Sigmoid colon (tissue), 7 donors: ENCODE measurements around the gene UBE3B. TPM values are rescaled to one million over a fixed set of nuclear protein-coding genes. Genes with fewer than 3 reads are reported as not detected.
A peak's percentile ranks its signal among the peaks of the same experiment; 100 is the strongest.

Experiments used
- DNase-seq: peaks from one replicate; pipeline ENCODE4 v3.0.0-alpha.2; 2019
- H3K27ac ChIP-seq, 4 donors: fragments of 200-600 bp; sonication (generic); one replicate each; pipeline ENCODE4 v1.5.1; 2016 to 2019; ENCODE audit warnings: mild to moderate bottlenecking in 1 of 4
- H3K27me3 ChIP-seq, 3 donors: fragments of 200-600 bp; sonication (generic); one replicate each; pipeline ENCODE4 v1.5.1; 2019; ENCODE audit warnings: mild to moderate bottlenecking in 1 of 3
- H3K36me3 ChIP-seq, 4 donors: fragments of 200-600 bp; sonication (generic); one replicate each; pipeline ENCODE4 v1.5.1; 2016 to 2019
- H3K4me1 ChIP-seq, 4 donors: fragments of 200-600 bp; sonication (generic); one replicate each; pipeline ENCODE4 v1.5.1; 2017 to 2019
- H3K4me3 ChIP-seq, 4 donors: fragments of 200-600 bp; sonication (generic); one replicate each; pipeline ENCODE4 v1.5.1; 2017 to 2019; ENCODE audit warnings: mild to moderate bottlenecking in 2 of 4, moderate library complexity in 1 of 4
- H3K9me3 ChIP-seq, 4 donors: fragments of 200-600 bp in 3 of 4; sonication (generic) in 3 of 4; one replicate each; pipeline versions ENCODE4 v1.5.1 to v1.6.1; 2013 to 2019
- CTCF ChIP-seq, 4 experiments: fragments of 450-650 bp in 3 of 4; fragments of 200-600 bp in 1 of 4; IDR thresholded peaks; one replicate each; pipeline ENCODE4 v1.5.1; 2016 to 2019; ENCODE audit warnings: antibody characterized with exemption in 4 of 4, mild to moderate bottlenecking in 3 of 4, moderate library complexity in 2 of 4
- EP300 ChIP-seq, 4 donors: sonication (generic); formaldehyde crosslinking; IDR thresholded peaks; one replicate each; pipeline ENCODE4 v1.6.1; 2017; ENCODE audit warnings: antibody characterized with exemption in 4 of 4
- POLR2A ChIP-seq, 2 donors: fragments of 450-650 bp; IDR thresholded peaks; one replicate each; pipeline ENCODE4 v1.6.1; 2016; ENCODE audit warnings: antibody characterized with exemption in 2 of 2, mild to moderate bottlenecking in 2 of 2, moderate library complexity in 2 of 2
- POLR2AphosphoS5 ChIP-seq, 4 donors: sonication (generic); formaldehyde crosslinking; IDR thresholded peaks; one replicate each; pipeline ENCODE4 v1.6.1; 2017; ENCODE audit warnings: antibody characterized with exemption in 4 of 4
- WGBS, 2 donors: extraction: QIAGEN DNeasy Blood & Tissue Kit; methylation state at CpG; one replicate each; pipeline ENCODE4 v1.1.7; 2013; 5-methylcytosine and 5-hydroxymethylcytosine counted together
- intact Hi-C: fragments of 100-400 bp; cut with DNase I; formaldehyde crosslinking; loops from one replicate; pipeline ENCODE4 v1.15.1; 2023
- polyA plus RNA-seq, 3 donors: library from polyadenylated mRNA; stranded (reverse); fragments of 200-250 nt; gene quantifications; one replicate each; pipeline ENCODE4 v1.2.3, GENCODE V29; 2013
- total RNA-seq, 4 donors: library from RNA; depleted of rRNA; stranded (reverse); fragments of >200 nt; gene quantifications; one replicate each; pipeline ENCODE4 v1.1.0, GENCODE V29; 2016
- donor health status: healthy with polysubstance abuse.
- donor health status: Bipolar disorder and iron deficiency.
- donor health status: healthy.

UBE3B gene
- total and polyA plus RNA-seq, 7 donors: 15.3 to 67.7 (median 48.4) TPM

GRCh38 chr12:109529691-109530640 lies 52.5 kb downstream of the UBE3B start:
- intact Hi-C loops: no loop called here
- no peak overlapping the region for H3K4me3 ChIP-seq
- H3K36me3 ChIP-seq: peaks cover 25 to 95% (median 62%) of the 10 kb centered on the region in 4 donors
- WGBS, 2 donors: 83 to 84% methylated on average over 19 of the region's 19 CpGs
- TF ChIP-seq EP300 (IDR thresholded peaks at IDR 0.05) (no peak), POLR2A (IDR thresholded peaks at IDR 0.05) (no peak), CTCF (IDR thresholded peaks at IDR 0.05) (no peak), POLR2AphosphoS5 (IDR thresholded peaks at IDR 0.05) (no peak)
- H3K4me1 ChIP-seq: peaks cover 0 to 9% (median 2%) of the 10 kb centered on the region in 4 donors
- no peaks in the 10 kb centered on the region for H3K27me3 ChIP-seq
- H3K9me3 ChIP-seq: no peaks in the 10 kb centered on the region
- DNase-seq: no peak
- peak overlapping the region in 2 of 4 donors; percentile 29 to 45 for H3K27ac ChIP-seq

GRCh38 chr12:109531411-109531810 lies 54.0 kb downstream of the UBE3B start:
- TF ChIP-seq POLR2AphosphoS5 (IDR thresholded peaks at IDR 0.05) (no peak), CTCF (IDR thresholded peaks at IDR 0.05) (no peak), POLR2A (IDR thresholded peaks at IDR 0.05) (no peak), EP300 (IDR thresholded peaks at IDR 0.05) (no peak)
- WGBS, 2 donors: 77 to 82% methylated on average over 2 of the region's 2 CpGs
- Histone ChIP-seq H3K36me3 (peaks cover 22 to 95% (median 61%) of the 10 kb centered on the region in 4 donors), H3K4me1 (peaks cover 0 to 9% (median 2%) of the 10 kb centered on the region in 4 donors), H3K9me3 (no peaks in the 10 kb centered on the region), H3K27me3 (no peaks in the 10 kb centered on the region), H3K4me3 (no peak overlapping the region), H3K27ac (no peak overlapping the region)
- intact Hi-C loops: no loop called here
- no peak for DNase-seq

GRCh38 chr12:109532721-109533486 lies 55.5 kb downstream of the UBE3B start:
- Histone ChIP-seq H3K9me3 (no peaks in the 10 kb centered on the region), H3K27ac (no peak overlapping the region), H3K4me3 (no peak overlapping the region), H3K27me3 (no peaks in the 10 kb centered on the region), H3K36me3 (peaks cover 22 to 91% (median 50%) of the 10 kb centered on the region in 4 donors), H3K4me1 (peaks cover 0 to 9% (median 2%) of the 10 kb centered on the region in 4 donors)
- intact Hi-C loops: no loop called here
- TF ChIP-seq EP300 (IDR thresholded peaks at IDR 0.05): no peak
- no peak for TF ChIP-seq POLR2AphosphoS5 (IDR thresholded peaks at IDR 0.05)
- no peak for TF ChIP-seq CTCF (IDR thresholded peaks at IDR 0.05)
- no peak for TF ChIP-seq POLR2A (IDR thresholded peaks at IDR 0.05)
- WGBS, 2 donors: 90 to 93% methylated on average over 24 of the region's 24 CpGs
- no peak for DNase-seq

GRCh38 chr12:109533487-109533740 lies 56.0 kb downstream of the UBE3B start:
- Histone ChIP-seq H3K27me3 (no peaks in the 10 kb centered on the region), H3K9me3 (no peaks in the 10 kb centered on the region), H3K27ac (no peak overlapping the region), H3K4me3 (no peak overlapping the region), H3K4me1 (peaks cover 0 to 9% (median 2%) of the 10 kb centered on the region in 4 donors), H3K36me3 (peaks cover 18 to 86% (median 48%) of the 10 kb centered on the region in 4 donors)
- WGBS, 2 donors: 95 to 97% methylated on average over 8 of the region's 8 CpGs
- no peak for DNase-seq
- intact Hi-C loops: no loop called here
- TF ChIP-seq POLR2A (IDR thresholded peaks at IDR 0.05) (no peak), EP300 (IDR thresholded peaks at IDR 0.05) (no peak), CTCF (IDR thresholded peaks at IDR 0.05) (no peak), POLR2AphosphoS5 (IDR thresholded peaks at IDR 0.05) (no peak)
